ENCODE measurements around the gene DNAAF3. TPM values are rescaled to one million over a fixed set of nuclear protein-coding genes. Genes with fewer than 3 reads are reported as not detected.

Gene DNAAF3
- polyA plus RNA-seq, 1 donor (not counting 4 experiments of a cell fraction or from before 2014, with no cell fraction given): 14.3 TPM

GRCh38 chr19:55153652-55154264, 12.7 kb downstream of the DNAAF3 start:
- Histone ChIP-seq H3K4me2 (ENCODE audit: control insufficient read depth, extremely low read depth, insufficient read depth, low read depth, low read length) (no peak overlapping the region), H3K9ac (ENCODE audit: control insufficient read depth, extremely low read depth, insufficient read depth, low read length) (no peak overlapping the region), H2AFZ (ENCODE audit: control insufficient read depth, low read length) (no peak overlapping the region), H3K9me3 (ENCODE audit: control insufficient read depth, low read depth, low read length) (no peaks in the 10 kb centered on the region), H3K9me1 (ENCODE audit: control insufficient read depth, extremely low read depth, insufficient read depth, low read length) (no peaks in the 10 kb centered on the region), H3K79me2 (ENCODE audit: control insufficient read depth, insufficient read depth, low read length) (no peaks in the 10 kb centered on the region), H3K36me3 (ENCODE audit: control insufficient read depth in 2 of 2, extremely low read depth in 1 of 2, insufficient read depth in 2 of 2, low read length in 2 of 2) (no peaks in the 10 kb centered on the region), H4K20me1 (ENCODE audit: control insufficient read depth, extremely low read depth, insufficient read depth, low read length) (no peaks in the 10 kb centered on the region), H3K27ac (ENCODE audit: control insufficient read depth, insufficient read depth, low read length) (no peak overlapping the region), H3K4me1 (ENCODE audit: control insufficient read depth, extremely low read depth, insufficient read depth, low read length) (peaks cover 5% of the 10 kb centered on the region), H3K27me3 (ENCODE audit: control insufficient read depth, extremely low read depth, insufficient read depth, low read length) (no peaks in the 10 kb centered on the region), H3K4me3 (ENCODE audit: control insufficient read depth in 2 of 3, extremely low read depth in 1 of 3, insufficient read depth in 2 of 3, low read depth in 1 of 3, low read length in 3 of 3) (no peak overlapping the region)
- dilution Hi-C loops (cut with MboI; ENCODE audit: extremely low pct_ligation_motif_present, low sequenced_read_pairs): no loop called here
- DNase-seq (ENCODE audit: low read depth, low spot score): no peak
- TF ChIP-seq, protein P1, sequence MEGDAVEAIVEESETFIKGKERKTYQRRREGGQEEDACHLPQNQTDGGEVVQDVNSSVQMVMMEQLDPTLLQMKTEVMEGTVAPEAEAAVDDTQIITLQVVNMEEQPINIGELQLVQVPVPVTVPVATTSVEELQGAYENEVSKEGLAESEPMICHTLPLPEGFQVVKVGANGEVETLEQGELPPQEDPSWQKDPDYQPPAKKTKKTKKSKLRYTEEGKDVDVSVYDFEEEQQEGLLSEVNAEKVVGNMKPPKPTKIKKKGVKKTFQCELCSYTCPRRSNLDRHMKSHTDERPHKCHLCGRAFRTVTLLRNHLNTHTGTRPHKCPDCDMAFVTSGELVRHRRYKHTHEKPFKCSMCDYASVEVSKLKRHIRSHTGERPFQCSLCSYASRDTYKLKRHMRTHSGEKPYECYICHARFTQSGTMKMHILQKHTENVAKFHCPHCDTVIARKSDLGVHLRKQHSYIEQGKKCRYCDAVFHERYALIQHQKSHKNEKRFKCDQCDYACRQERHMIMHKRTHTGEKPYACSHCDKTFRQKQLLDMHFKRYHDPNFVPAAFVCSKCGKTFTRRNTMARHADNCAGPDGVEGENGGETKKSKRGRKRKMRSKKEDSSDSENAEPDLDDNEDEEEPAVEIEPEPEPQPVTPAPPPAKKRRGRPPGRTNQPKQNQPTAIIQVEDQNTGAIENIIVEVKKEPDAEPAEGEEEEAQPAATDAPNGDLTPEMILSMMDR (optimal IDR thresholded peaks at IDR 0.05 in 1 of 3, IDR thresholded peaks at IDR 0.05 in 1 of 3, conservative IDR thresholded peaks at IDR 0.05 in 1 of 3; ENCODE audit: extremely low read depth in 1 of 3, insufficient read depth in 2 of 3, low read length in 3 of 3): no peak
- FAIRE-seq: no peak

DNA sequence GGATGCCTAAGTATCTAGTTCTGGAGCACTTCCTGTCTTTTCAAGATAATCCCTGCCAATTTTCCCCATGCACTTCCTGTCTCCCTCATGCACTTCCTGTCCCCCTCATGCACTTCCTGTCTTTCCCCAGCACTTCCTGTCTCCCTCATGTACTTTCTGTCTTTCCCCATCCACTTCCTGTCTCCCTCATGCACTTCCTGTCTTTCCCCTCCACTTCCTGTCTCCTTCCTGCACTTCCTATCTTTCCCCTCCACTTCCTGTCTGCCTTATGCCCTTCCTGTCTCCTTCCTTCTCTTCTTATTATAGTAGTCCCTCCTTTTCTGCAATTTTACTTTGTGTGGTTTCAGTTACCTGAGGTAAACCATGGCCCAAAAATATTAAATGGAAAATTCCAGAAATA, 14.4 kb downstream of the DNAAF3 start:
- peak; percentile 66 for FAIRE-seq
- dilution Hi-C loops (cut with MboI; ENCODE audit: extremely low pct_ligation_motif_present, low sequenced_read_pairs): no loop called here
- no peak for TF ChIP-seq EZH2 (IDR thresholded peaks at IDR 0.05; ENCODE audit: low read length)
- TF ChIP-seq, protein P1 (optimal IDR thresholded peaks at IDR 0.05 in 1 of 3, IDR thresholded peaks at IDR 0.05 in 1 of 3, conservative IDR thresholded peaks at IDR 0.05 in 1 of 3; ENCODE audit: extremely low read depth in 1 of 3, insufficient read depth in 2 of 3, low read length in 3 of 3): no peak

More for the DNA sequence above, 14.4 kb downstream of the DNAAF3 start:
- H3K79me2 ChIP-seq (ENCODE audit: control insufficient read depth, insufficient read depth, low read length): no peaks in the 10 kb centered on the region
- H3K4me1 ChIP-seq (ENCODE audit: control insufficient read depth, extremely low read depth, insufficient read depth, low read length): no peaks in the 10 kb centered on the region
- no peaks in the 10 kb centered on the region for H4K20me1 ChIP-seq (ENCODE audit: control insufficient read depth, extremely low read depth, insufficient read depth, low read length)
- no peak overlapping the region for H3K9ac ChIP-seq (ENCODE audit: control insufficient read depth, extremely low read depth, insufficient read depth, low read length)
- H3K36me3 ChIP-seq (ENCODE audit: control insufficient read depth in 2 of 2, extremely low read depth in 1 of 2, insufficient read depth in 2 of 2, low read length in 2 of 2): no peaks in the 10 kb centered on the region
- H3K27me3 ChIP-seq (ENCODE audit: control insufficient read depth, extremely low read depth, insufficient read depth, low read length): no peaks in the 10 kb centered on the region
- H2AFZ ChIP-seq (ENCODE audit: control insufficient read depth, low read length): peak overlapping the region; percentile 75
- no peak overlapping the region for H3K4me3 ChIP-seq (ENCODE audit: control insufficient read depth in 2 of 3, extremely low read depth in 1 of 3, insufficient read depth in 2 of 3, low read depth in 1 of 3, low read length in 3 of 3)
- DNase-seq (ENCODE audit: low read depth, low spot score): no peak
- H3K9me1 ChIP-seq (ENCODE audit: control insufficient read depth, extremely low read depth, insufficient read depth, low read length): no peaks in the 10 kb centered on the region
- H3K9me3 ChIP-seq (ENCODE audit: control insufficient read depth, low read depth, low read length): no peaks in the 10 kb centered on the region
- H3K4me2 ChIP-seq (ENCODE audit: control insufficient read depth, extremely low read depth, insufficient read depth, low read depth, low read length): no peak overlapping the region
- no peak overlapping the region for H3K27ac ChIP-seq (ENCODE audit: control insufficient read depth, insufficient read depth, low read length)
